GM21526 (cell line): ENCODE data around the gene MEGF6.

Source experiments
- ATAC-seq: cut with Tn5 transposase; IDR thresholded peaks from one replicate; pipeline ENCODE4 v1.9.1; 2021; ENCODE audit warnings: moderate library complexity; ENCODE audit not compliant: unreplicated experiment, low FRiP score

The MEGF6 gene

DNA sequence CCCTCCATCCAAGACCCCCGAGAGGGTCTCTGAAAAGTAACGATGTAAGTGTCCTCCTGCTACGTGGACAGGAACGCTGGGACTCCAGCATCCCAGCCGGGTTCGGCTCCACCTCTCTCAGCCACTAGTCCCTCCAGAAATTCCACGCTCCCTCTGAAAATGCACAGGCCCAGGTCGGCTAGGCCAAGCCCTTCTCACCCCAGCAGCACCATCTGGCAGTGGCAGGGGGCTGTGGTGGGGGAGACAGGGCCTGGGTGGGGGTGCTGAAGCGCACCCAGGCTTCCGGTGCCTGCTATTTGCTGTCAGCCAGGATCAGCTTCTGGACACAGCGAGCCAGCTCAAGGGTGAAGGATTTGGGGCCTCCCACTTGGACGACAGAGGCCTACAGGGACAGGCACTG is 83.5 kb downstream of the MEGF6 start:
- ATAC-seq, result no peak

DNA sequence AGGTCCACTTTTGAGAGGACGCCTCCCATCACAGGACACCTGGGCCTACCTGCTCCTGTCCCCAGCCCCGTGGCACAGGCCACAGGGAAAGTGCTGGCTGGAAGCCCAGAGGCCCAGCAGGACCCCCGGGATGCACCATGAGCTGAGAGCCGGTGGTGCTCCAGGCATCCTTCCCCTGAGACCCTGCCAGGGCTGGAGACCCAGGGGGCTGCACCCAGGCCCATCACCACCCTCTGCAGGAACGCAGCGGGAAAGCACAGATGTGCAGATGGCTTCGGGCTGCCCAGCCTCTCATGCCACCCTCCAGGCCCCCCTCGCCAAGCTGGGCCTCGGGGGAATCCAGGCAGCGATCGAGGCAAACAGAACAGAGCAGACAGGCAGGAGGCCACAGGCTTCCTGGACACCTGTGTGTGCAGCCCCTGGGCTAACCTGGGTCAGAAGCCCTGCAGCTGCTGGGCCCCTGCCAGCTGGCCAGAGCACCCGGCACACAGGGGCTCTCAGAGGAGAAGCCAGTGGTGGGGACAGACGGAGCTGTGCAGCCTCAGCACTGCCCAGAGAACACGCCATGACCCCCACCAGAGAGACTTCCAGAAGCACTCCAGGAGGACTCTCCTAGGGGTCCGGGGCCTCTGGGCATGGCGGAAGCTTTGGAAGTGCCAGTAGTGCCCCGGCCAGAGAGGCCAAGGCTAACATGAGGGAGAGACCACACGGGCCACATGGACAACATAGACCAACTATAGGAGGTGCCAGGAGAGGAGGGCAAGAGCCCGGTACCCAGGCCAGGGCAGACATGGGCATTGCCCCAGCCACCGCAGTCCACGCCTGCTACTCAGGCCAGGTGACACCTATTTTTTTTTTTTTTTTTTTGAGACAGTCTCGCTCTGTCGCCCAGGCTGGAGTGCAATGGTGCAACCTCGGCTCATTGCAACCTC is 85.5 kb downstream of the MEGF6 start:
- no peak for ATAC-seq

DNA sequence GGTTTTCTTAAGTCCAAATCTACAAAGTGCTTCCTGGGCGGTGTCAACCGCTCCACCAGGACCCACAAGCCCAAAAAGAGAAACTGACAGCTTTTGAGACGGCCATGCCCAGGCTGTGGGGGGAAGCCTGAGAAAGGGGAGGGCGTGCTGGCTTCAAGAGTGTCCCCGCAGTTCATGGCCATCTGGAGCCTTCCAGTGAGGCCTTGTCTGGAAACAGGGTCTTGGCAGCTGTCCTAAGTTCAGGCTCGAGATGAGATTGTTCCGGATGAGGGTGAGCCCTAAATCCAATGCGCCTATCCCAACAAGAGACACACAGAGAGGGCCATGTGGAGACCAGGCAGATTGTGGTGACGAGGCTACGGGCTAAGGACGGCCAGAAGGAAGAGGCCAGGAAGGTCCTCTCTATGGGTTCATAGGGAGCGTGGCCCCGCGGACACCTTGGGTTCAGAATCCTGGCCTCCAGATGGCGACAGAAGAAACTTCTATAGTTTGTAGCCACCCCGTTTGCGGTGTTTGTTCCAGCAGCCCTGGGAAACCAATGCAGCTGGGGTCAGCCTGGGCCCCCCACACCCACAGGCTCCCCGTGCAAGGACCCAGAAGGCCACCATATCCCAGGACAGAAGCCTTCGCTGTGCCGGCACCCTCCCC is 86.6 kb downstream of the MEGF6 start:
- no peak for ATAC-seq

DNA sequence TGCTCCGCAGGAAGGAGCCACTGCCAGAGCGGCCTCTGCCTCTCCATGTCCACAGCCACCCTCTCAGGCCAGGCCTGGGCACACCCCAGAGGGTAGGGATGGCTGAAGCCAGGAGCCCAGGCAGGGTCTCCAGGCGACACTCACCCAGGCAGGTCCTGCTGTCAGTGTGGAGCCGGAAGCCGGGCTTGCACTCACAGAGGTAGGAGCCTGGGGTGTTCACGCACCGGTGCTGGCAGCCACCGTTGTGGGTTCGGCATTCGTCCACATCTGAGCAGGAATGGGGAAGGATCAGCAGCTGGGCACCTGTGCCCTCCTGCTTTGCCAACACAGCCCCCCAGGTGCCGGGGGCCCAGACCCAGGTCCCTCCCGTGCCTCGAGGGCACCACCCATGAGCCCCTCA is 87.3 kb downstream of the MEGF6 start:
- no peak for ATAC-seq

DNA sequence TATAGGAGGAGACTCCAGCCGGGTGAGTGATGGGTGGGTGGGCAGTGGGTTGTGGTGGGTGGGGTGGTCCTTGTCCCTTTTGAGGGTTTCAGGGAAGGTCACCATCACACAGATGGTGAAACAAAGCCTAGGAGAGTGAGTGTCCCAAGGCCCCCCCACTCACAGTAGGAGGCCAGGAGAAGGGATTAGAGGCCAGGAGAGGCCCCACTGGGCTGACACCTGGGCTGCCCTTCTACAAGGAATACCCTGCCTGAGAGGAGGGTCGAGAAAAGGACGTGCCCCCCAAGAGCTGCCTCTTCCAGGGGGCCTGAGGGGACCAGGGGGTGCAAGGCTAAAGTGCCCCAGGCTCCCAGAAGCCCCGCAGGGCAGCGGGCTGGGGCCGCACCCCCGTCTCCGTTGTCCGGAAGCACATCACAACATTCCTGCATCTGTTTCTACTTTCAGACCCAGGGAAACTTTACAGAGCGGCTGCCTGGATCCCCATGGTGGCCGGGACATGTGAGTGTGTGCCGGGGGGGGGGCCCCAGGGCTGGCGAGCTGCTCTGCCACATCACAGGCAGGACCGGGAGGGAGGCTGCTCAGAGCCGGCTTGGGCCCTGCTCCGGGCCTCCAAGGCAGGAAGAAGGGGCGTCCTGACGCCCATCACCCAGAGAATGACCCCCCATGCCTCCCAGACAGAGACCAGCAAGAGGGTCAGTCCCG is 88.6 kb downstream of the MEGF6 start:
- no peak for ATAC-seq

DNA sequence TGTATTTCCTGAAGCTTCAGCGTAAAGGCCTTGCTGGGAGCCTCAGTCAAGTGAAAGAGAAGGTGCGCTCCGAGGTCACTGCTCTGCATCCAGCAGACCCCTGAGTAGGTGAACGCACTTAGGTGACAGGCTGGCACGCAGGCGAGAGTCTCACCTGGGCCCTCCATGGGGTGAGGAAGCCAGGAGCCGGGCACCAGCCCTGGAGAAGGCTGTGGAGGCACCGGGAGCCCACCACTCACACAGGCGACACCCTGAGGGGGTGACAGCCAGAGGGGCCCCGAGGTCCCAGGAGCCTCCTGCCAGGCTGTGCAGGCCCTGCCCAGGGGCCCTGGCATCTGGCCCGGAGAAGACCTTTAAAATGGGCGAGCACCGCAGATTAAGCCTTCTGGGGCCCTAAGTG is 89.2 kb downstream of the MEGF6 start:
- no peak for ATAC-seq

DNA sequence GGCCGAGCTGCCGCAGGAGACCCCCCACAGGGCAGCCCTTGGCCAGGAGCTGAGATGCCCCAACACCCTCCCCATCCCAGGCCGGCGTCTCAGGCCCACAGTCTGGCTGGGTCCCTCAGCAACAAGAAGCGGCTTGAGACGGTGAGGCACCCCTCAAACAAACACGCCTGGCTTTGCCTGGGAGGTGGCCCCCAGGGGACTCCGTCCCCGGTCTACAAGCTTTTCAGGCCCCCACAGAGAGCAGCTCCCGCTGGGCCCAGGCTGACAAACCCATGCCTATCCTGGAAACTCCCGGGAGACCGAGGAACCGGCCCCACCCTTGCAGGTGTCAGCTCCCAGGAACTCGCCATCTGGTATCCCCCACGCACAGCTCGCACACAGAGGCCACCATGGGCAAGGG is 89.9 kb downstream of the MEGF6 start:
- ATAC-seq, result no peak

DNA sequence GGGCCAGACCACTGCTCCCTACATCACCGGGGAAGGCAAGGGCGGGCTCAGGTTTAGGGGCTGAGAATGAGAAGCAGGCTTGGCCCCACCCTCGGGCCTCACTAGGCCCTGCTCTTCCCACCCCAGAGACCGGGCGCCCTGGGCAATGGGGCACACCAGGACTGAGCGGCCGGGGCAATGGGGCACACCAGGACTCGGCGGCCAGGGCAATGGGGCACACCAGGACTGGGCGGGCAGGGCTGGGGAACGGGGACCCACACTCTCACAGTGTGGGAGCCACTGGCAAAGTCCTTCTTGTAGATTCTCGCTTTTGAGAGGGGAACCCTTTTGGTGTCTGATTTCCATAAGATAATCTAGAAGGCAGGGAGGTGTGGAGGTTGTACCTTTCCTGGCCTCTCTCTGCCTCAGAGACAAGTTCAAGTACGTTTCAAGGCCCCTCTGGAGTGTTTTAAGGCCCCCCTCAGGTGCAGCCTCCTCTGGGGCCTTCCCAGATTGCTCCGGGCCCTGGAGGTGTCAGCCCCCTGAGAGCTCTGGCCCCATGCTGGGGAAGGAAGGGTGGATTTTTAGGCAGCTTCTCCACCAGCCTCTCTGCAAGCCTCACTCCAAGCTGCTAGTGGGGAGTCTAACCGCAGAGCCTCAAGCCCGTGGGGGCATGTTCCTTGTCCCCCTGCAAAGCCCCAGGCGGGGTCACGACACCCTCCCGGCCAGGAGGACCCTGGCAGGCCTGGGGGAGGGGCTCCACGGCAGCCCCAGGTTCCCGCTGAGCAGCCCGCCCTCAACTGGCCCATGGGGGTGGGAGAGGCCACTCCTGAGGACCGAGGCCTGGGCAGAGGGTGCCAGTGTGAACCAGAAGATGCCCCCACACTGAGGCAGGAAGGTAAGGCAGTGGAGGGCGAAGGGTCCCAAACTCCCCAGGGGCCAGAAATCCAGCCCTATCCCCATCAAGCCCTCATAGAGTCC is 90.6 kb downstream of the MEGF6 start:
- no peak for ATAC-seq

DNA sequence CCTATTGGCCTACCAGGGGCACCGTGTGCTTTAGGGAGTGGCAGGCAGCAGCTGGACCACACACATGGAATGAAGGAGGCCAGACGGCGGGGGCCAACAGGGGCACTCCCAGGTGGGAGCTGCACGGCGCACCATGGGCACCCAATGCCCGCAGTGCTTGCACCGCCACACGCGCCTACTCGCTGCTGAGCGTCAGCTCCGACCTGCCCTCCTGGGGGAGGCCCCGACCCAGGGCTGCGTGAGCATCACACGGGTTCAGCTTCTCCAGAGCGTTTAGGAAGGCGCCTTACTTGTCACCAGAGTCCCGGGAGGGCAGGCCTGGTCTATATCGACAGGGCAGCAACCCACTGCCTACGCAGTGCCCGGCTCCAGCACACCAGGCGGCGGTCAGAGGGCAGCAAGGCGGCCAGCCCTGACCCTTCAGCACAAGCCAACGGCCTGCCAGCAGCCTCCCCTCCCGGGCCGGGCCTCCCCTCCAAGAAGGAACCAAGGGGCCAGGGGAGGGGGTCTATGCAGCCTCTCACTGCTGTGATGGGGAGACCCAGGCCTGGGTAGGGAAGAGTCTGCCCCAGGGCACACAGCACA is 91.9 kb downstream of the MEGF6 start:
- no peak for ATAC-seq

DNA sequence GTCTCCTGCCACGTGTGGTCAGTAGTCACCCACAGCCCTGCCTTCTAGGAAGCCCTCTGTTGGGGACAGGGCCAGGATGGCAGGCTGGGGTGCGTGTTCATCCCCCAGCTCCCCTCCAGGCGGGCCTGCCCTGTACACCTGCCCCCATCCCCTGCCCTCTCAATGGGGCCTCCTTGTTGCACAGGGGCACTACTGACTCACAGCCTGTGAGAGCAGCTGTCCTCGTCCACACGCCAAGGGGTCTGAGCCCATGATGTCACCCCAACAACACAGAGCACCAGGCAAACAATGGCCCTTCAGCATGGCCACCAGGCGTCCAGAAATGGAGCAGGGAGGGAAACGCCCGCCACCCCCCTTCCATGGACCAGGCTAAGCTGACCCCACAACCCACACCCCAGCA is 92.6 kb downstream of the MEGF6 start:
- no peak for ATAC-seq

DNA sequence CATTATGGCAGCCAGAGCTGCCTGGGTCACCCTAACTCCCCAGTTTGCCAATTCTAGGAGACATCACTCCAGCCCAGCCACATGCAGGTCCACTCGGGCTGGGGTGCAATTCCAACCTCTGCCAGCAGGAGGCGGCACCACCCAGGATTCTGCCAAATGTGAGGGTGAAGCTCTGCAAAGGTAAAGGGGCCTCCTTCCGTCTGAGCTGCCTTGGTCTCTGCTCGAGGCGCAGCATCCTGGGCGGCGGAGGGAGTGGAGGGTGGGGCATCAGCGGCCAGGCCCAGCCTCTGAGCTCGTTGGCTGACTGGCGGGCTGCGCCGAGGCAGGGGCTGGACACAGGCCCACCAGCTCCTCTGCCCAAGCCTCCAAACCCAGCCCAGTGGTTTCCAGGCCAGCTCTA is 93.1 kb downstream of the MEGF6 start:
- no peak for ATAC-seq

DNA sequence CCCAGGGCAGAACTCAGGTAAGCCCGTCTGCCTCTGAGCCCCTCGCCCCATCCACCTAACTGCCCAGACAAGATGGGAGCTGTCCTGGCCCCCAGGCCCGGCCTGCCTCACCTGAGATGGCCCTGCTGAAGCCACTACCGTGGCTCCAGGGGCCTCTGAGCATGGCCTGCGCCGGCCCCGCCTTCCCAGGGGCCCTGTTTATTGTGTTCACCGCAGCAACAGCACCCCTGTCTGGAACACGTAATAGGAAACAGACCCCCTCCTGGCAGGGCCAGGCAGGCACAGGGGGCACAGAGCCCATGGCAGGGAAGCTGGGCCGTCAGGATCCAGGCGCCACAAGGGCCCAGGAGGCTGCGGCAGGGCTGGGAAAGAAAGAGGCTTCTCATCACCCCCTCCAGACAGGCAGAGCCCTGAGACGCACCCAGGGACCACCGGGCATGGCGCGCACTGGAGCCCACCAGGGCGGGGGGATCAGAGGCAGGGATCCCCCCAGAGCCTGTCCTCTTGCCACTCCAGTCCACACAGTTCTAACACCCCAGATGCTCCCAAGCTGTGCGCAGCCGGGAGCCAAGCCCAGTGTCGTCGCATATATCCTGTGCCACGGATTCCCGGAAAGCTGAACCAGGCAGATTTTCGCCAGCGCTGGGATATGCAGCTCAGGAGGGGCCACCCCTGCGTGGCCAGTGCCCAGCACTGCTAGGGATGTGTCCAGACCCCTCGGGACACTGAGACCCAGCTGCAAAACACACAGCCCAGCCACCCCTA is 94.2 kb downstream of the MEGF6 start:
- no peak for ATAC-seq

DNA sequence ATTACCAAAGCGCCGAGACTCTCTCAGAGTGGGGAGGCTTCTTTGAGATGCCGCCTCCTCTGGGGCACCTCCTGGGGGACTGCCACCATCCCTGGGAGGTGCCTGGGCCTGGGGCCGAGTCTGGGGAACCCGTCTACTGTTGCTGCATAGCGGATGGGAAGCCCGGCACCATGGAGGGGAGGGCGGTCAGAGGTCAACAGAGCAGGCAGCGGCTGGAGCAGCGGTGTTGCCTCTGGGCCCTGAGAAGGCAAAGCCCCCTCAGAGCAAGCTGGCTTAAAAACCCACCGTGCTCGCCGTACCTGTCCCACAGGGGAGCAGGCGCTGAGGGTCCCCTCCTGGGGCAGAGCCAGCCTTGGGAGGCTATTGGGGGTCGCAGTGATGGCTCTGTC is 94.8 kb downstream of the MEGF6 start:
- ATAC-seq, result no peak

DNA sequence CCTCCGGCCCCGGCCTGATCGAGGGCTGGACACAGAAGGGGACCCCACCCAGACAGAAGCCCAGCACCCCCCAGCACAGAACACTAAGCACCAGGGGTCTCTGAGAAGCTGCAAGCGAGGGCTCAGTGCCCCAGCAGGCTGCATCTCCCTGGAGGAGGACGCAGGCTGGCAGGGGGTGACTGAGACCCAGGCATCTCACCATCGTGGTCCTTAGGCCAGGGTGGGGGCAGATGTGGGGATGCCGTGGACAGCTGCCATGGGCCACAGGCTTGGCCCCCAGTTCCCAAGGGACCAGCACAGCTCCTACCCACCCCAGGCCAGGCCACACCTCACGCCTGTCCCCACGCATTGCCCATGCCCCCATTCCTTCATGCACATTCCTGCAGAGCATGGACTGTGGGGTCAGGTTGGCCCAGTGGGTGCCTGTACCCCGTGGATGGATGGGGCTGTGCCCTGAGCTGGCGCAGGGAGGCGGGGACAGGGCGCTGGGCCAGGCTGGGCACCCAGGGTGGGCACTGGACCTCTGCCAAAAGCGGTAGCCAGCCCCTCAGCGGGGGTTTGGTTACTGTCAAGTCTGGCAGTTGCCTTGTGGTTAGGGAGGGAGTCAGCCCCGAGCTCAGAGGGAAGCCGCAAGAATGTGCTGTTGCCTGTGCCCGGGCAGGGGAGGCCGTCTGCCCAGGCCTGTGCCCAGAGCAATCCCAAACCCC is 95.4 kb downstream of the MEGF6 start:
- no peak for ATAC-seq

DNA sequence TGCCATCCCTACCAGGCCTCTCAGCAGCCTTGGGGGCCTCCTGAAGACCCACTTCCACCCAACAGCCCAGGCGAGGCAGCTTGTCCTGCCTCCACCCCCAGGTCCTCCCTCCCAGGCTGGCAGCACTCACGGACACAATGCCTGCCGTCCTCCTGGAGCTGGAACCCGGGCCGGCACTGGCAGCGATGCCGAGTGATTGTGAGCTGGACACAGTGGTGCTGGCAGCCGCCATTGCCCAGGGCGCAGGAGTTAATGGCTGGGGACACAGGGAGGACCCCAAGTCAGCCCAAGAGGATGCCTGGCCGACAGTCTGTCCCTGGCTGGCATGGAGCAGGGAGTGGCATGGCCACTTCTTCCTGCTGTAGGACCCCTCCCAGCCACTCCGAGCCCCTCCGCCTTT is 96.0 kb downstream of the MEGF6 start:
- no peak for ATAC-seq

DNA sequence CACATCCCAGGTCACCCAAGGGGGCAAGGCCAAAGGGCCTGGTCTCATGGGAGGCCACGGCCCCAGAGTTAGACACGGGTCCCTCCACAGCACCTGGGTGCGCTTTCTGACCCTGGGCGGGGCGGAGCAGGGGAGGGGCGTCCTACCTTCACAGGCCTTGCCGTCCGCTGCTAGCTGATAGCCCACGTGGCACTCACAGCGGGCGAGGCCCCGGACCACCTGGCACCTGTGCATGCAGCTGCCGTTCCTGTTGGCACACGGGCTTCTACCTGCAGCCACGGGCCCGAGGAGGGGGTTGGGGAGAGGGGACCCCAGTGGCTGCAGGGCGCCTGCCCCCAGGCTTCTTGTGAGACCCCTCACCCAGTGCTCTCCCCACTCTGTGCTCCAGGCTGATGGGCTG is 96.9 kb downstream of the MEGF6 start:
- ATAC-seq, result no peak

DNA sequence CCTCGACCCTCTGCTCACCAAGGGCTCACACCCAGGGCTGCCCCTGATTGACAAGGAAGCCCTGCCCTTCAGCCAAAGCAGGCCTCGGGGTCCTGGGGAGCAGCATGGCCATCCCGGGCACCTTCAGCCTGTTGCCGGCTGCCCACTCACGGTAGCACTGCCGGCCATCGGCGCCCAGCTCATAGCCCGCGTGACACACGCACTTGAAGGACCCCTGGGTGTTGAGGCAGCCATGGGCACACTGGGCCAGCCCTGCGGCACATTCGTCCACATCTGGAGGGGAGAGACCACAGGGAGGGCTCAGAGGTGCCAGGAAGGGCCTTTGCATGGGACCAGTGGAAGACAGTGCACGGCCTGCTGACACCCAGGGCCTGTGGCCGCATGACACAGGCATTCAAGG is 99.5 kb downstream of the MEGF6 start:
- no peak for ATAC-seq

DNA sequence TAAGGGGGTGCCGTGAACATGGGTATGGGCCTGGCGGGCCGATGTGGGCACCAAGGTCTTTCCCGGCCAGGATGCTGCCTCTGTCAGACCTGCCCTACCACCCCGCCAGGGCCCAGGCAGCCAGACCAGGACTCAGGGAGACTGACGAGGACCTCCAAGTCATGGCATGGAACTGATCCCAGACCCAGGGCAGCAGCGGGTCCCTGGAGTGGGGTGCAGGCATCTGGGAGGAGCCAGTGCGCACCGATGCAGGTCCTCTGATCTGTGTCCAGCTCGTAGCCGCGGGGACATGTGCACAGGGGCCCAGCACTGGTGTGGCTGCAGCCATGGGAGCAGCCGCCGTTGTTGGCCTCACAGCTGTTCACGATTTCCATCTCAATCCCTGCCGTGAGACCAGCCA is 100.0 kb downstream of the MEGF6 start:
- ATAC-seq, result no peak

DNA sequence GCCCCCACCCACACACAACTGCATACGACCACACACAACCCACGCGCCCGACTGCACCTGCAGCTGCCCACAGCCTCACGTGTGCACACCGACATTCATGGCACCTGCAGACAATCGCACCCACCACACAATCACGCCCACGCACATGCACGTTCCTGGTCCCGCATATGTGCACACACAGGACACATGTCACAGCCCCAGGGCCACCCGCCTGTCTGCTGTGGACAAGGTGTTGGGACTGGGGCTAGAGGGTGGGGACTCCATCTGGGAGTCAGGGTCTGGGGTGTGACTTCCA is 100.4 kb downstream of the MEGF6 start:
- no peak for ATAC-seq
